ENCODE measurements around the gene ANO1. TPM values are rescaled to one million over a fixed set of nuclear protein-coding genes. Genes with fewer than 3 reads are reported as not detected.

Gene ANO1
- total RNA-seq, 2 donors from 2014 or later: 34.6 to 43.9 TPM

DNA sequence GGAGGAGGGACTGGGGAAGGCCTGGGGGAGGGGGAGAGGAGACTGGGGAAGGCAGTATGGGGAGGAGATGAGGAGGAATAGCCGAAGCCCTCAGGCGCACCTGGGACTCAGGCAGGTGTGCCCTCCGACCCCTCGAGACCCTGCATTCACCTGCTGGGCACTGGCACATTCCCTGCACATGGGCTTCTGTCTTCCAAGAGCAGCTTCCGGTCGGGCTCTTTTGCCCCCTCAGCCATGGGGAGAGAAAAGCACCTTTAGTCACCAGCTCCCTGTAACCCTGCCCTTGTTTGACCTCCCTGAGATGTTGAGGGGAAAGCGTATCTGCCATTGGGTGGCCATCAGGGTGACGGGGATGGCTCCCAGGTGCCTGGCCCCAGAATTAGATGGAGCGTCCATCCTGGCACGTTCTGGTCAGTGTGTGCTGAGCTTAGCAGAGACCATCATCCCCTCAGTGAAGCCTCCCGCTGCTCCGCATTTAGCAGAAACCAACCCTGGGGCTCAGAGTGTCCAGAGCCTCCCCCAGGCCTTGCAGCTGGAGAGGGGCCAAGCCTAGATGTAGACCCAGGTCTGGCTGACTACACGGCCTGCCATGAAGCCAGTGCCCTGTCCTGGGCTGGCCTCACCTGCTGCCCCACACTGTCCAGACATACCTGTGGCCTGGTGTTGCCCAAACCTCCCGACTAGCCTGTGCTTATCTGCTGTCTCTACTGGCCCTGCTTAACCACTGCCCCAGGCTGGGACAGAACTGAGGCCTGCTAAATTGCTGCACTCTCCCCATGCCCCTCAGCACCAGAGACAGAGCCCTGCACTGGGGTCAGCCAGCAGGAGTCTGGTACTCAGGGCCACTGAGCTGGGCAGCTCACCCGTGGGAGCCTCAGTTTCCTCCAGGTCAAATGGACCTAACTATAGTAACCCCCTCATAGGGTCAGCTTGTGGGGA is 6.2 kb downstream of the ANO1 start:
- no peaks in the 10 kb centered on the region for H3K27me3 ChIP-seq (replicated peaks; ENCODE audit: insufficient read depth)
- no peaks in the 10 kb centered on the region for H3K9me3 ChIP-seq
- no peaks in the 10 kb centered on the region for H3K4me1 ChIP-seq (replicated peaks)
- intact Hi-C loops (cut with DNase I): no loop called here
- 88% methylated on average over 15 of the region's 15 CpGs for WGBS
- no peak for DNase-seq (ENCODE audit: low spot score)
- no peaks in the 10 kb centered on the region for H3K36me3 ChIP-seq
- TF ChIP-seq POLR2A (IDR thresholded peaks at IDR 0.05): no peak
- TF ChIP-seq POLR2AphosphoS5 (IDR thresholded peaks at IDR 0.05): no peak
- TF ChIP-seq CTCF (IDR thresholded peaks at IDR 0.05): no peak
- H3K27ac ChIP-seq: no peak overlapping the region
- no peak overlapping the region for H3K4me3 ChIP-seq

DNA sequence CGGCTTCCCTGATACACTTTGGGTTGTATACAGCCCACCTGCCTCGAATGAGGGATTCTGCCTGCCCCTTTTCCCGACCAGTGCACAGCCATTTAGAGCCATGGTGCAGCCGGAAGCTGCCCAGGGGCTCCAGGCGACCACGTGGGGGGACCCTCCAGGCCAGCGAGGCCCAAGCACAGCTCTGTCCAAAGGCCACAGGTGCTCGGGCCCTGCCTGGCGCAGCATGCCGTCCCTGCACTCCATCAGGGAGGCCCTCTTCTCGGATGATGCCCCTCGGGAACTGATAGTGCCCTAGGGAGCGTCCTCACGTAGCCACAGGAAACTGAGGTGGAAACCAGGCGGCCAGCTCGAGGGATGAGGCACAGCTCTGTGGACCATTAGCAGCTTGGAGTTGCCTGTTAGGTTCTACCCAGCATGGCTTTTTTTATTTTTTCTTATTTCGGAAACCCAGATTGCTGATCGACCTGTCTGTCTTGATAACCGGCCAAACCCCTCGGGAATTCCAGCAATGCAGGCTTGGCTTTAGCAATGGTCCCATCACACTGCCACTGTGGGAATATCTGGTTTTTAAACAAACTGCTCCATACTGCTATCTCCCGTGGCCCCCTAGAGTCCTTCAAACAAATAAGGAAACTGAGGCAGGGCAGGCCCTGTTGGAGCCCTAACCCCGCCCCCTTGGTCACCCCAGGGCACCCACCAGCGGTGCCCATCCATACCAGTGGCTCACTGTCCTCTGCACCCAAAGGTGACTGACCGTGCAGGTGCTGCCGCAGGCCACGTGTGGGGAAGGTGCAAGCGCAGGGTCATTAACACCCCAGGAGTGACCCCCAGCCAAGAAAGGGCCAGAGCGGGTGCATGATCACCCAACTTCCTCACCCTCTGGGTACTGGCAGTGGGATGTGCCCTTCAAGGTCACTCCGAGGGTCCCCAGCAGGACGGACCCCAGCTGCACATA is 8.0 kb downstream of the ANO1 start:
- WGBS: 74% methylated on average over 24 of the region's 30 CpGs
- Histone ChIP-seq H3K9me3 (no peaks in the 10 kb centered on the region), H3K27me3 (replicated peaks; ENCODE audit: insufficient read depth) (no peaks in the 10 kb centered on the region), H3K36me3 (no peaks in the 10 kb centered on the region), H3K4me3 (no peak overlapping the region), H3K27ac (peak overlapping the region in 1 of 2 donors; percentile 17), H3K4me1 (replicated peaks) (no peaks in the 10 kb centered on the region)
- peak; percentile 36 for DNase-seq (ENCODE audit: low spot score)
- TF ChIP-seq POLR2AphosphoS5 (IDR thresholded peaks at IDR 0.05) (peak; percentile 28), POLR2A (IDR thresholded peaks at IDR 0.05) (no peak)
- intact Hi-C loops (cut with DNase I): no loop called here

GRCh38 chr11:70087446-70088167 is 9.5 kb downstream of the ANO1 start:
- no peak for DNase-seq (ENCODE audit: low spot score)
- WGBS: 93% methylated on average over 20 of the region's 32 CpGs
- TF ChIP-seq CTCF (IDR thresholded peaks at IDR 0.05) (no peak), POLR2AphosphoS5 (IDR thresholded peaks at IDR 0.05) (no peak), POLR2A (IDR thresholded peaks at IDR 0.05) (no peak)
- H3K9me3 ChIP-seq: no peaks in the 10 kb centered on the region
- no peaks in the 10 kb centered on the region for H3K27me3 ChIP-seq (replicated peaks; ENCODE audit: insufficient read depth)
- intact Hi-C loops (cut with DNase I): no loop called here
- H3K36me3 ChIP-seq: no peaks in the 10 kb centered on the region
- no peak overlapping the region for H3K27ac ChIP-seq
- H3K4me3 ChIP-seq: no peak overlapping the region
- no peaks in the 10 kb centered on the region for H3K4me1 ChIP-seq (replicated peaks)

- H3K9me3 ChIP-seq: no peaks in the 10 kb centered on the region
- no peak overlapping the region for H3K4me3 ChIP-seq
- intact Hi-C loops (cut with DNase I): no loop called here
- H3K4me1 ChIP-seq (replicated peaks): no peaks in the 10 kb centered on the region
- WGBS: 73% methylated on average over 16 of the region's 16 CpGs
- H3K27me3 ChIP-seq (replicated peaks; ENCODE audit: insufficient read depth): no peaks in the 10 kb centered on the region
- H3K27ac ChIP-seq: peak overlapping the region in 1 of 2 donors; percentile 28
- TF ChIP-seq POLR2AphosphoS5 (IDR thresholded peaks at IDR 0.05): no peak
- TF ChIP-seq CTCF (IDR thresholded peaks at IDR 0.05): no peak
- no peak for TF ChIP-seq POLR2A (IDR thresholded peaks at IDR 0.05)
- no peaks in the 10 kb centered on the region for H3K36me3 ChIP-seq
- DNase-seq (ENCODE audit: low spot score): no peak
Measured at GRCh38 chr11:70088735-70089250, 10.7 kb downstream of the ANO1 start.

Measured in prostate gland (tissue), 2 donors.